HG03095 (cell line): ENCODE data around the gene RAB19.
"Not testable (repeated sequence)": the region's sequence is repeated elsewhere in the genome, so short reads cannot be mapped to it uniquely, and the experiment has no call there.

Experiments
- ATAC-seq: cut with Tn5 transposase; IDR thresholded peaks from one replicate; pipeline ENCODE4 v1.9.1; 2021; ENCODE audit warnings: moderate library complexity; ENCODE audit not compliant: unreplicated experiment

RAB19 gene

GRCh38 chr7:140400381-140400780 is 3.5 kb upstream of the RAB19 start:
- ATAC-seq = no peak

DNA sequence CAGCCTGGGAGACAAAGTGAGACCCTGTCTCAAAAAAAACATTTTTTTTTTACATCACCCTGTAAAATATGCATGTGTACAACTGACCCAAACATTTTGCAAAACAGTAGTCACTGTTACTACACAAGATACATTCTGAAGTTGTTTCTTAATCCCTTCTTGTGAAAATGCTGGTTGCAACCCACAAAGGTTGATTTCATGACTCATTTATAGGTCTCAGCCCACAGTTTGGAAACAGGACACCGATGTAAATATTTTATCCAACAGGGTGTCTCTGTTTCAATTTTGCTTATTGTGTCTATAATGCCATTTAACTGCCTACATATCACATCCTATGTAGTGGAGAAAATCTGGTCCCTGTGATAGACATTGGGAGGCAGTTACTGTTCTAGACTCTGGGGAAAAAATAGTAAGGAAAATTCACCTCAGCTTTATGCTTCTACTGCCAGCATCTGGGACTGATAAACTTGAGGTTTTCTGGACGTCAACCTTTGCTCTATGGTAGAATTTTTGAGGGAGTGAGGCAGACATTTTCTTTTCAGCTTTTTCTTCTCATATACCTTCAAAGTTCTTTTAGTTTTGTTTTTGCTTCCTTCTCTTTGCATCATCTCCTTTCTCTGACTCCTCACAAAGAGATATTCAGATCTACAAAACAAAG is 1.6 kb upstream of the RAB19 start:
- no peak for ATAC-seq

DNA sequence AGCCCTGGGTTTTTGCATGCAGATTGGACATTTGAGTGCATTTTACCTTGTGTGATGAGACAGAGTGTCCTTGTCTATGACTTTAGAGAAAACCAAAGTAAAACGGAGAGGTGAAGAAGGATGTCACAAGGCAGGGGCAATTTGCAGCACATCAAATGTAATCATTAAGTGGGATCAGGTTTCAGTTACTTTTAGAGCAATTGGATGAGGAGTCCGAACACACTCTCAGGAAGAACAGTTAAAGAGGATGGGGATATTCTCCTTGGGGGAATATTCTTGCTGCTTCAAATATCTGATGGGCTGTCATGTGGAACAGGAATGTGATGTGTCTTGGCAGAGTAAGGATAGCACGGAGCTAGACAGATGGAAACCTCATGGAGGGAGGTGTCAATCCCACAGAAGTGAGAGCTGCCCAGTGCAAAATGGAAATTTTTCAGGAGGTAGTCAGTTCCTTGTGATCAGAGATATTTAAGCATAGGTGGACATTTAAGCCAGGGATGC is 757 bp downstream of the RAB19 start:
- ATAC-seq = no peak

GRCh38 chr7:140415361-140415760 is 11.5 kb downstream of the RAB19 start:
- ATAC-seq = no peak

GRCh38 chr7:140415816-140416215 is 12.0 kb downstream of the RAB19 start:
- not testable (repeated sequence) for ATAC-seq

- no peak for ATAC-seq
Observed at GRCh38 chr7:140416560-140416959, 12.7 kb downstream of the RAB19 start.

GRCh38 chr7:140417456-140418155 is 13.7 kb downstream of the RAB19 start:
- ATAC-seq = no peak

- ATAC-seq = not testable (repeated sequence)
Observed at GRCh38 chr7:140418156-140418472, 14.3 kb downstream of the RAB19 start.

- ATAC-seq = no peak
Observed at GRCh38 chr7:140418653-140419052, 14.8 kb downstream of the RAB19 start.

DNA sequence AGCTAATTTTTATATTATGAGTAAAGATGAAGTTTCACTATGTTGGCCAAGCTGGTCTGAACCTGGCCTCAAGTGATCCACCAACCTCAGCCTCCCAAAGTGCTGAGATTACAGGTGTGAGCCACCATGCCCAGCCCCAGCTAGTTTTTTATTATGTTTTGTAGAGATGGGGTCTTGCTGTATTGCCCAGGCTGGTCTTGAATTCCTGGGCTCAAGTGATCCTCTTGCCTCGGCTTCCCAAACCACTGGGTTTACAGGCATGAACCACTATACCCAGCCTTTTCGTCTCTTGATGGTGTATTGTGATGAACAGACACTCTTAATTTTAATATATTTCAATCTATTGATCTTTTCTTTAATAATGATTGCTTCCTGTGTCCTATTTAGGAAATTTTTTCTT is 17.7 kb downstream of the RAB19 start:
- ATAC-seq = no peak

DNA sequence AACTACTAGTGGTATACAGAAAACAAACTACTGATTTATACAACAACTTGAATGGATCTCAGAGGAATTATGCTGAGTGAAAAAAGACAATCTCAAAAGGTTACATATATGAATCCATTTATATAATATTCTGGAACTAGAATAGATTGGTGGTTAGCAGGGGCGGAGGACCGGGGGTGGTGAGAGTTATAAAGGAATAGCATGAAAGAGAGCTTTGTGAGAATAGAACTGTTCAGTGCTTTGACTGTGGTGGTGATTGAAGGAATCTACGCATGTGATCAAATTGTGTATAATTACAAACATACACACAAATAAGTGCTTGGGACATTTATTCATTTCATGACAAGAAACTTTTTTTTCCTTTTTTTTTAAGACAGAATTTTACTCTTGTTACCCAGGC is 19.6 kb downstream of the RAB19 start:
- ATAC-seq = no peak

GRCh38 chr7:140425718-140426117 is 21.9 kb downstream of the RAB19 start:
- no peak for ATAC-seq

DNA sequence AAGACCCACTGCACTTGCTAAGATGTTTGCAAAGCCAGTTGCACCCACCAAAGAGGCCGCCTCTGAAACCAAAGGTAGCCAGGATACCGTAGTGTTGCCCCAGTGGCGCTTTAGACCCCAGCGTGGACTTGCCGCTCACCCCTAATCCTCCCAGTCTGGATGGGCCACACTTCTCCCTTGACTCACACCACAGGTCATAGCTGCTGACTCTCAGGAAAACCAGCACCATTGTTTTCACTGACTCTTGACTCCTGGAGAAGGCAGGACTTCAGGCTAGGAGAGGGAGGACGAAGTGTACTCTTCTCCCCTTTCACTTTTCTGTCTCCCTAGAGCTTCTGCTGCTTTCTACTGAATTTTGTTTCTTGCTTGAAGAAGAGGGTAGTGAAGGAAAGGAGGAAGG is 22.3 kb downstream of the RAB19 start:
- ATAC-seq = no peak

- ATAC-seq = no peak
Observed at GRCh38 chr7:140433396-140433795, 29.5 kb downstream of the RAB19 start.

DNA sequence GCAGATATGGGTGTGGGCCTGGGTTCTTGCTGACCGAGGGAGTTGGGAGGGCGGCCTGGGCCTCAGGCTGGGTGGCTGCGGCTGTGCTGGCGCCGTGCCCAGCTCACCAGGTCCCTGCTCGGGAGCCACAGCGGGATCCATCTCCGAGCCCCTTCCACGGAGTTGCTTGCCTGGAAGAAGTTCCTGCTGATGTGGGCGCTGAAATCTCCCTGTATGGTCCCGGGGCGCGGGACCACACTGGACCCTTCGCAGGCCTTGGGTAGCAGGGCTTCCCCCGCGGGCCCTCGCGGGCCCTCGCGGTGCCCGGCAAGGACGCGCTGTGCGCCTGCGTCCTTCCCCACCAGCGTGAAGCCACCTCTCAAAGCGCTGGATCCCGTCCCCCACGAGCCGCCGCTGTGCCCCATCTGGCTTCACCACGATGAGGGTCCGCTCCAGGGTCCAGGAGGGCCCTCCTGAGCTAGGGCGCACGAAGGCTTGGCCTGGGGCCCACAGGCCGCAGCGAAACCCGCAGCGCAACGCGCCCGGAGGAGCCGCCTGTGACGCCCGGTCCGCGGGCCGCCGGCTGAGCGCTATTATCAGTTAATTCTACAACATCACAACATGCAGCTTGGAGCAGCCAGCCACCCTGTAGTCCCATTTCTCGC is 31.5 kb downstream of the RAB19 start:
- ATAC-seq = no peak

DNA sequence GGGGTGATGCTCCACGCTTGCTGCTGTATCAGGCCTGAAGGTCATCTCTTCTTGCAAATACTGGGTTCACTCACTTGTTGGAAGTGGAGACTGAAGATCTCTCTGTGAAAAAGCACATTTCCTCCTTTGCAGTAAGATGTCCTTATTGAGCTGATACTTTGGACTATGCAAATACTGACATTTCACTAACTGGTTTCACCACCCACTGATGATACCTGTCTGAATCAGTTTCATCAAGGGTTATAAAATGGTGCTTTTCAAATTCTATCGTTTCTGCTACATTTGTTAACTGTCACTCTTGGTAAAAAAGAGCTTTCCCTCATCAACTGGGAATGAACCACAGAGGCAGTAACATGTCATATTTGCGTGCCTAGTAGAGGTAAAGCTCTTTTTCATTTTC is 35.5 kb downstream of the RAB19 start:
- no peak for ATAC-seq

DNA sequence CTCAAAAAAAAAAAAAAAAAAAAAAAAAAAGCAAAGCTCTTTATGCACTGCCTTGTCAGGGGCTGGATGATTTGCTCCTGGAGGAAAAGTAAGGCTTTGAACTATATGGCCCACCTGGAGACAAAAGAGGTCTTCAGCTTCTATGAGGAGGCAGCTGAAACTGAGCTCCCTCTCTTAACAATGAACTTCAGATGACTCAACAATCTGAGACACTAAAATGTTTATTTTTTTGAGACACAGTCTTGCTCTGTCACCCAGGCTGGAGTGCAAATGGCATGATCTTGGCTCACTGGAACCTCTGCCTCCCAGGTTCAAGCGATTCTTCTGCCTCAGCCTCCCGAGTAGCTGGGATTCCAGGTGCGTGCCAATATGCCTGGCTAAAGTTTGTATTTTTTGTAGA is 36.7 kb downstream of the RAB19 start:
- no peak for ATAC-seq

- no peak for ATAC-seq
Observed at GRCh38 chr7:140441519-140441918, 37.7 kb downstream of the RAB19 start.

DNA sequence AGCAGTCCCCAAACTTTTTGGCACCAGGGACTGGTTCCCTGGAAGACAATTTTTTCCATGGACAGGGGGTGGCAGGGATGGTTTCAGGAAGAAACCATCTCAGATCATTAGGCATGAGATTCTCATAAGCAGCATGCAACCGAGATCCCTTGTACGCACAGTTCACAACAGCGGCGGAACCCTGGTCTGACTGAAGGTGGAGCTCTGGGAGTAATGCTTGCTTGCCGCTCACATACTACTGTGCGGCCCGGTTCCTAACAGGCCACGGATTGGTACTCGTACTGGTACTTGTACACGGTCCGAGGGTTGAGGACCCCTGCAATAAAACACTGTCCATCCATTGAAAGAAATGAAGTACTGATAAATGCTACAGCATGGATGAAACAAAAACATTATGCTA is 42.6 kb downstream of the RAB19 start:
- ATAC-seq = no peak

DNA sequence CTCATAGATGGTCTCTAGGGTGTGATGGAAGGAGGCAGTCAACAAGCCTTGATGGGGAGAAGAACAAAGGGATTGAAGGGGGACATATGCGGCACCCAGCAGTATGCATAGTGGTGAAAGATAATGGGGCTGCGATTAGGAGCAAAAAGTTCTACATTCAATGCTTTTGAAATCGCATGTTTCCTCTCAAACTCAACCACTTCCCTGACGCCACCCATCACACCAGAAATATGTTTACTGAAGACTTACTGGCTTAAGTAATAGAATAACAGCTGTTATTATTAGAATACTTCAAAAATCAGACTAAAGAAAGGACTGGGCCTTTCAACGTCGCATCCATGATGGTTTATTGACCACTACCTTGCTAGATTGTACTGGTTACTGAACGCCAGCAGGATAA is 44.0 kb downstream of the RAB19 start:
- no peak for ATAC-seq

GRCh38 chr7:140448781-140449480 is 45.1 kb downstream of the RAB19 start:
- ATAC-seq = no peak

- ATAC-seq = no peak
Observed at GRCh38 chr7:140451716-140452115, 47.9 kb downstream of the RAB19 start.
